GM21576 (cell line): ENCODE data around the gene JAKMIP3.

Source experiments
- ATAC-seq: cut with Tn5 transposase; IDR thresholded peaks from one replicate; pipeline ENCODE4 v1.9.1; 2021; ENCODE audit warnings: mild to moderate bottlenecking, moderate library complexity; ENCODE audit not compliant: unreplicated experiment

JAKMIP3 gene

DNA sequence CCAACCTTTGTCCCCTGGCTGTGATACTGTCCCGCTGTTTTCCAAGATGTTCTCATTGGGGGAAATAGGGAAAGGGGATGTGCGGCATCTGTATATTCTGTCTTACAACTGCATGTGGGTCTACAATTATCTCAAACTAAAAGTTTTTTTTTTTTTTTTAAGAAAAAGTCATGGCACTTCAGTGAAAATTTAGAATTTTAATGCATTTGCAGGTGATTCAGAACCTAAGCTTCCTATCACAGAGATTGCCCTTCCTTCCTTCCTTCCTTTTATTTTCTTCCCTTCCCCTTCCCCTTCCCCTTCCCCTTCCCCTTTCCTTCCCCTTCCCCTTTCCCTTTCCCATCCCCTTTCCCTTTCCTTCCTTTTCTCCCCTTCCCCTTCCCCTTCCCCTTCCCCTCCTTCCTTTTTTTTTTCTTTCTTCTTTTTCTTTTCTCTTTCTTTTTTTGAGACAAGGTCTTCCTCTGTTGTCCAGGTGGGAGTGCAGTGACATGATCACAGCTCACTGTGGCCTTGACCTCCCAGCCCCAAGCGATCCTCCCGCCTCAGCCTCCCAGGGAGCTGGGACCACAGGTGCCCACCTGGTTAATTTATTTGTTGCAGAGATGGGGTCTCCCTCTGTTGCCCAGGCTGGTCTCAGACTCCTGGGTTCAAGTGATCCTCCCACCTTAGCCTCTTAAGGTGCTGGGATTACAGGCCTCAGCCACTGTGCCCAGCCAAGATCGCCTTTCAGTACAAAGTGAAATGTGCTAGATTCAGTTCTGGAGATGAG lies 32.0 kb downstream of the JAKMIP3 start:
- ATAC-seq: no peak

DNA sequence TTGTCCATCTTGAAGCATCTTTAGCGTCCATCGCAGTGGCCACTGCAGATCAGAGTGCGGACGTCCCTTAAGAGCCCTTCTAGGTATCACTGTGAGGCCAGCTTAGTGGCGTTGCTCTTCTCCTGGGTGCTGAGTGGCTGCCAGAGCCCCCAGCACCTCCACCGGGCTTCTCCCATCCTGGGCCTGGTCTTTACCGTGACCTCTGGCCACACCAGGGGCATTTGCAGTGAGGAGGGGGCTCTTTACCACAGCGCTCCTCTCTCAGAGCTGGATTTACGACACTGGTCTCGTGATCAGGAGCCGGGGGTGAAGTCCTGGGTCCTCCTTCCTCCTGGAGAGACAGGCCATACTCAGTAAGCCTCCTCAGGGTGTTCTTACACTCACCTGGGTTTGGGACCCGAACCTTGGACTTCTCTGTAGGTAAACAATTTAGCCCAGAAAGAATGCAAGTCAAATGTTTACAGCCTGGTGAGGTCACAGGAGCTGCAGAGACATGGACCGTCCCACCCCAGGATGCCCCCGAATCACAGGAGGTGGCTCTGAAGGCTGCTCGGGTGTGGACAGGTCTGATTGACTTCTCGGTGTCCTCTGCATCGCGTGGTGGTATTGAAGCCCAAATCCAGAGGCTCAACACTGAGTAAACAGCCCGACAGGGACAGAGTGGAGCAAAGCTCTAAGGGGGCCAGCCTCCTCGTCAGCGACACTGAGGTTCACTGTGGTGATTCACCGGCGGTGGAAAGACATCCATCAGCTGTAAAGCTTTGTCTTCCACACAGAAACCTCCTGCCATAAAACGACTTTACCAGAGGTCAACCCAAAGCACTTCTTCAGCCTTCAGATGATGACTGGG lies 33.0 kb downstream of the JAKMIP3 start:
- ATAC-seq: no peak

DNA sequence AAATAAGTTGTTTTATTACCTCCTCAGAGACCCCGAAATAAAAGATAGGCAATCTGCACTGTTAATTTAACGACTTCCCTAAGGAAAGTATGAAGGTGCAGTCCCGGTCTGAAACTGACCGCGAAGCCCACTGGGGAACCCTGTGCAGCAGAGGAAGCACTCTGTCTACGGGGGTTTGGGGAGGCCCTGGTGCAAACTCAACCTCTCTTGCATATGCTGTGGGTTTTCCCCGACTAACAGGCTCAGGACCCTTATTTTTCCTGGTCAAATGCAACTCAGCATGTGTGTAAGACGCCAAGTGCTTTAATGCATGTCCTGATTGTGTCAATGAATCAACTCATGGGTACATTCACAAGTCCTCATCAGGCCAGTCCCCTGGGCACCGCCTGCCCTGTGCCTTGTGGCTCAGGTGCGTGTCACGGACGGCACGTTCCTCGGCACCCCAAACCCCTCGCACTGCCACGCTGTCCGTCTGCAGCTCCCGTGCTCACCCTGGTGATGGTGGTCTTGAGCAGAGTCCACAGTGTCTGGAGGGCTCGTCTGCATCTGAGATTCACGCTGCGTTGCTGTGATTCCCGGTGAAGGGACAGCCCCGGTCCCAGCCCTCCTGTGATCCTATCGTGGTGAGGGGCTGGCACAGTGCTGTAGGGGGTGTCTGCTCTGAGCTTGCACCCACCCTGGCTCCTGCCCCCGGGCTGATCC lies 33.8 kb downstream of the JAKMIP3 start:
- no peak for ATAC-seq

DNA sequence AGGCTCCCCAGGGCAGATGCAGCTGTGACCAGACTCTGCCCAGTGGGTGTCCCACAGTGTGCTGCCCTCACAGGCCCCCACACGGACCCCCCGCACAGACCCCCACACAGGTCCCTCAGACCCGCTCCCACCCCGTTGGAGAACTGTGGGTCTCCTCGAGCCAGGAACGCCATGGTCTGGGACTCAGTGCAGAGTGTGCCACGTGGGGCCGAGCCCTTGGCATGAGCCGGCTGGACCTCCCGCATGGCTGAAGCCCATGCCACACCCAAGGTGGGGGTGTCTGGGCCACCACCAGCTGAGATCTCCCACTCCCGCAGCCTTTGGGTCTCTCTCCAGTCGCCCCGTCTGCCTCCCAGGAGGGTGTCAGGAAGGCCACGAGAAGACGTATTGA lies 34.3 kb downstream of the JAKMIP3 start:
- ATAC-seq: no peak

DNA sequence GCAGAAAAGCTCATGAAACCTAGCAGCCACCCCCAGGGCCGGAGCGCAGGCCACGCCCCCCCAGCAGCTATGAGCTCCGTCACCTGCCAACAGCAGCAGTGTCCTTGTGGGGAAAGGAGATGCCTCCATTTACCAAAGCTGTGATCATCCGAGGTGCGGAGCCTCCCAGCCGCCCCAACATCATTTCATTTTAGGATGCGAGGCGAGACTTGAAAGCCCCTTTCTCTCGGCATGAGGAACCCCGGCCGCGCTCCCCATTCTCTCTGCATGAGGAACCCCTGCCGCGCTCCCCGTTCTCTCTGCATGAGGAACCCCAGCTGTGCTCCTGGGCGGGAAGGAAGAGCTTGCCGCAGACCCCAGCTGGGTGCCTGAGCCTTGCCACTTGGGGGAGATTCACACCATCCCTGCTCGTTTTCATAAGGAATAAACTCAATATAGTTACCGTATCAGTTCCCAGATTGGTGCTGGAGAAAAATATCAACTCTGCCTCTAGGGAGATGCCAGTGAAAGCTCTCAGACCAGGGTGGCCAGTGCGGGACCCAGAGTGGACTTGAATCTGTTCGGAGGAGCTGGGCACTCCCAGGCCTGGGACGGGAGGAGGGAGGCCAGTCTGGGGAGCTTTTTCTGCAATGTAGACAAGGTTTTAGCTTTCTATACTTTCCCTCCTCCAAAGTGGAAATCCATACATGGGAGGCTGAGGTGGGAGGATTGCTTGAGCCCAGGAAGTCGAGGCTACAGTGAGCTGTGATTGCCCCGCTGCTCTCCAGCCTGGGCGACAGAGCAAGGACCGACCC lies 35.0 kb downstream of the JAKMIP3 start:
- no peak for ATAC-seq

DNA sequence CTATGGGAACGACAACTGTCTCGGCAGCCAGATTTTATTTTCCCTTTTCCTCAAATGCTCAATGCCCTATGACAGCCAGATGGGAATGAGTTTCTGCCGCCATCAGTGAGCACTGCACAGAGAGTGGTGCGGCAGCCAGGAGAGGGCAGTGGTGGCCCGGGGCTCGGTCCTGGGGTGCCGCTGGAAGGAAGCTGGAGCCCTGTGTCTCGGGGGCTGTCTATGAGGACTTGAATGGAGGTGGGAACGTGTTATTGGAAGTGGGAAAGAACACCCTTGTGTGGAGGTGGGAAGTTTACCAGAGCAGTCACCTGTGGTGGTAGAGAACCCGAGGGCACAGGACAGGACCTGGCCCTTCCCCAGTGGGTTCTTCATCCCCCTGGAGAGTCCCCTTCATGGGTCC lies 35.8 kb downstream of the JAKMIP3 start:
- ATAC-seq: no peak

DNA sequence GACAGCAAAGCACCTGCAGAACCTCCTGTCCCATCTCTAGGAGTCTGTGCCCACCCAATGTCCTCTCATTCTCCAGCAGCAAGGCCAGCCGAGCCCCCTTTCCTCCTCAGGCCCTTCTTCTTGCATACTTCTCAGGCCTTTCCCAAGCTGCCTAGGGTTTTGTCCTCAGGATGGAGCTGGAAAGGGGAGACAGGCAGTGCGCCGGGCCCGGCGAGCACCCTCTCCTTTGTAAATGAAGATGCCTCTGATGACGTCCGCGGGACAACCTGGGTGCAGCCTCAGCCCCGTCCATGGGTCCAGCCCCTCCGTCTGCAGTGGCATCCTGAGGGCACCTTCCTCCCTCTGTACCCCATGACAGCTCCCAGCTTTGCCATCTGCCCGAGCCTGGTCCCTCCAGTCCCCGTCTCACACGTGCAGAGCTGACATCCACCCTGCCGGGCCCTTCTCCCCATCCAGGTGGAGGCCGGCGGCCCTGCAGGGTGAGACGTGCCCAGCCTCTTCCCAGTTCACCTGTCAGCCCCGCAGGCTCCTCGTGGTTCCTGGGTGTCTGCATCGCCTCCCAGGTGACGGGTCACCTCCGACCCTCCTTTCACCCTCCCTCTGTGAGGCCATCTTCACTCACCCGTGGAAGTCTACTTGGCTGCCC lies 36.4 kb downstream of the JAKMIP3 start:
- ATAC-seq: no peak

DNA sequence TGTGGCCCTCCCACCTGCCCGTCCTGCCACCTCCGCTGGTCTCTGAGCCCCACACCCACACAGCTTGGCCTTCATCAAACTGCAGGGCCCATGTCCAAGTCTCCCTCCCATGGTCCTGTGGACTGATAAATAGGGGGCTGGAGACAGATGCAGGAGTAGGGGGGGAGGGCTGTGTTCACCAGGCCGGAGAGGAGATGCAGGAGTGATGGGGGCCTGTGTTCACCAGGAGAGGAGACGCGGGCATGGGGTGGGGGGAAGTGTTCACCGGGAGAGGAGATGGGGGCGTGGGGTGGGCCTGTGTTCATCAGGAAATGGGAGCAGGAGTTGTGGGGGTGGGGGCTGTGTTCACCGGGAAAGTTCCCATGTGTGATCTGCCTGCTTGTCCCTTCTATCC lies 37.0 kb downstream of the JAKMIP3 start:
- ATAC-seq: no peak

DNA sequence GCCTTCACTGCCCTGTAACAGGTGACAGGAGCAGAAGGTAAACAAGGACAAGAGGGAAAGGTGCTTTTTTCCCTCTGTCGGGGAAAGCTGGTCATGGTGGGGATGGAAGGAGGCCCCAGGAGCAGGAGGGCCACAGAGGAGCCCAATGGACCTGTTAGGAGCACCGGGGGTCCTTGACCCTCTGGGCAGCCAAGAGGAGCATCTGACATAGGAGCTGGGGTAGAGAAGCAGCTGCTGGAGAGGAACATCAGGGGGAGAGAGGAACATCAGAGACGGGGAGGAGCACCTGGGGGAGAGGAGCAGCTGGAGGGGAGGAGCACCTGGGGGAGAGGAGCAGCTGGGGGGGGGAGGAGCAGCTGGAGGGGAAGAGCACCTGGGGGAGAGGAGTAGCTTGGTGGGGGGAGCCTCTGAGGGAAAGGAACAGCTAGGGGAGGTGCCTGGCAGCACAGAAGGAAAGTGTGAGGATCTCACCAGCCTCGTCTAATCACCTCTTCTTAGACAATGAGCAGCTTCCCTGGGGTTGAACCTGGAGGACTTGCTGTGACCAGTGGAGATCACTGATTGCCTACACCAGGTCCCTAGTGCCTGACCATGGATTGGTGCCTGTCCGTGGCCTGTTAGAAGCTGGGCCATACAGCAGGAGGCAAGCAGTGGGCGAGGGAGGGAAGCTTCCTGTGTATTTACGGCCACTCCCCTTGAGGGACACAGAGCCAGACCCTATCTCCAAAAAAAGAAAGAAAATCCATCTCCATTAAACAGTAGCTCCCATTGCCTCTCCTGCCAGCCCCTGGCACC lies 37.6 kb downstream of the JAKMIP3 start:
- no peak for ATAC-seq

DNA sequence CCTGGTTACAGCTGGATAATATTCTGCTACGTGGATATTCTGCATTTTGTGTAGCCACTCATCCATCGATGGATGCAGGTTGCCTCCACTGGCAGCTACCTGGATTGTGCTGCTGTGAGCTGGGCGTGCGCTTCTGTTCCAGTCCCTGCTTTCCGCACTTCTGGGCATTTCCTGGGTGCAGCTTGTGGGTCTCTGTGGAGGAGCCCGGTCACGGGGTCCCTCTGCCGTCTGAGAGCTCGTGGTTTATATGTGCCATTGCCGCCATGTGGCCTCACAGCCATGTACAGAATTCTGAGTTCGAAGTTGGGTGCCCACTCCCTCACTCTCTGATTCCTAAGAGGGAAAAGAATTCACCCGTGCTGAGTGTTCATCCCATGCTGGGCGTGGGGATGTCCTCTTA lies 38.3 kb downstream of the JAKMIP3 start:
- no peak for ATAC-seq

DNA sequence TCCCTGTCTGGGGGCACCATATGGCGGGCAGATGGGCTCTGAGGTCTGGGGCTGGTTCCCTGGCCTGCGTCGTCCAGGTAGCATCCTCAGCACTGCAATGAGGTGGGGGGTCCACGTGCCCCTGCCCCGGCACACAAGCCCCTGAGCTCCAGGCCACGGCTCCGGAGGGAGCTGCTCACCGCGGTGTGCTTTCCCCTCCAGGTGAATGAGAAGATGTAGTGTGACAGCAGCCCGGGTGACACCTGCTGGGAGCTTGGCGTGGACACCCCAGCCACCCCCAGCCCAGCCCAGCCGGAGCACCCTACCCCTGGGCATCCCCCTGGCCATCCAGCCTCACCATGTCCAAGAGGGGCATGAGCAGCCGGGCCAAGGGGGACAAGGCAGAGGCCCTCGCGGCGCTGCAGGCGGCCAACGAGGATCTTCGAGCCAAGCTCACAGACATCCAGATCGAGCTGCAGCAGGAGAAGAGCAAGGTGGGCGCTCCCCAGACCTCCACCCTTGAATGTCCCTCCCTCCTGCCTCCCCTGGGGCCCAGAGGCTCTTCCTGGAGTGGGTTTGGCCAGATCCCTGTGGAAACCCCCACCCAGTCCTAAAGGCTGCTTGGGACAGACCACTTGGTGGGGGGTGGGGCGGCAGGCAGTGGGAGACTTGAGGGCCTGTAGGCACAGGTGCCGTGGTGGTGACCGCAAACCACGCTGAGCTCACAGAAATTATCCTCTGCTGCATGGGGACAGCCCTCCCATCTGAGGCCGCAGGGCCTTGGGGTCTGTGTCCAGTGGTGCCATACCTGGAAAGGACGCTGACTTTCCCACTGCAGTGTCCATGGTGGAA lies 38.9 kb downstream of the JAKMIP3 start:
- no peak for ATAC-seq

DNA sequence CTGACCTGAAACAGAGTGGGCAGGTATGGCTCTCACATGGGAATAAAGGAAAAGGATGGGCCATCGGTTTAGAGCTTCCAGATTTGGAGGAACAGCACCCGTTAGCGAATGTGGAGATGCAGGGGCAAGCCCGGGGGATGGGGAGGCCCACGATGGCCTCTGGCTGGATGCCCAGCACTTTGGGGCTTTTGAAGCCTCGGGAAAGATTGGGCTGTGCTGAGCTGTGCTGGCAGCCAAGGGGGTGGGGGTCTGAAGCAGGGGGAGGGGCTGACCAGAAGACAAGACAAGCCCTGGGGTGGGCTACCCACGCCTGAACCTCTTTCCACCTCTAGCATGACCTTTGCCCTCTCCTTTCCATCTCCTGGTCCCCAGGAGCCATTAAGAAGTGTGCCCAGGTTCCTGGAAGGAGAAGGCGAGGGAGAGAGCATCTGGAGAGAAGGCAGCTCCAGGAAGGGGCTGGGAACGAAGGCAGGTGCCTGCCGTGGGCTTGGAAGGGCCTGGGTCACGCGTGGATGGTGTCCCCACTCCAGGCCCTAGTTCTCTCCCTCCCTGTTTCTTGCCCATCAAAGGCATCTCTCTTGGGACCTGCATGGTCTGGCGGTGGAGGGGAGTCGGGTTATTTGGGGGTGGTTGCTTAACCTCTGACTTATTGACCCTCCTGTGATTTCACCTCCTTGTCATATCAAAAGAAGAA lies 39.7 kb downstream of the JAKMIP3 start:
- no peak for ATAC-seq

DNA sequence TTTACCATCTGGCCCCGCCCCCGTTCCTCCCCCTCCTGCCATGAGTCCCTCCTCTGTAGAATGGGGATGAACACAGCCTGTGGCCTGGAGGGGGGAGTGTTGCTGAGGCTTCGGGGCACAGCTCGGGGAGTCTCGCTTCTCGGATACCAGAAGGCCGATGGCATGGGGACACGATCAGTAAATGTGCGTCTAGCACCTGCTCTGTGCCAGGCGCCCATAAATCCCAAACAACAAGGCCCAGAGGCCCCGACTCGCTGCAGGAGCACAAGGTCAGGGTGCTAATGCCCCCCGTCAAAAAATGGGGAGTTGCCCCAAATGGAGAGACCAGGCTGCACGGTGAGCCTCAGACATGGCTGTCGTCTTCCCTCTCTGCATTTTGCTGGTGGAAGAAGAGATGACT lies 40.7 kb downstream of the JAKMIP3 start:
- ATAC-seq: no peak

DNA sequence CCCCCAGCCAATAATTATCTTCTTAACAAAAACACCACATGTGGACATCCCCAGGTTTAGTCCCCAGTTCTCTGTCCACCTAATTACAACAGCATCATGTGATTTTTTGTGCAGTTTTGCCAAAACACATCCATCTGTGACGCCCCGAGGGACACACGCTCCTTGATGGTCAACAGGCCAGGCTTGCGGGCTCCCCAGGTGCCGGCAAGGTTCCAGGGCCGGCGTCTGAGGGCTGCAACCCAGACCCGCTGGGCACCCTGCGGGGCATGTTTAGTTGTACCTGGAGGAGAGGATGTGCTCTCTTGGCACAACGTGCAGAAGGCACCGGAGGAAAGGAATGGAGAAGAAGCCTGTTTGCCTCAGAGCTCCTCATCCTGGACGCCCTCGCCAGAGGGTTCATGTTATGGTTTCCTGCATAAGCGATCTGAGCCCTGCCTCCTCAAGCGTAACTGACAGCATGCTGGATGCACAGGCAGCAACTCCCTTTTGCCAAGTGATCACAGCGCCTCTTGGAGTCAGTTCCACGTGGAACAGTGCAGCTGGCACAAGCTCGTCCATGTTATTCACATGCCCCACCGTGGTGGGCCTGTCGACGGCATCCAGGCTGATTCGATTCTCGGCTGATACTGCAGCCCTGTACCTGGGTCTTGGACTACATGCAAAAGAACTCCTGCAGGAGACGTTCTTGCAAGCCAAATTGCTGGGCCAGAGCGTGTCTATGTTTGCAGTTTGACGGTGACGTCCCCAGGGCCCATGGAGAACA lies 41.6 kb downstream of the JAKMIP3 start:
- ATAC-seq: no peak

DNA sequence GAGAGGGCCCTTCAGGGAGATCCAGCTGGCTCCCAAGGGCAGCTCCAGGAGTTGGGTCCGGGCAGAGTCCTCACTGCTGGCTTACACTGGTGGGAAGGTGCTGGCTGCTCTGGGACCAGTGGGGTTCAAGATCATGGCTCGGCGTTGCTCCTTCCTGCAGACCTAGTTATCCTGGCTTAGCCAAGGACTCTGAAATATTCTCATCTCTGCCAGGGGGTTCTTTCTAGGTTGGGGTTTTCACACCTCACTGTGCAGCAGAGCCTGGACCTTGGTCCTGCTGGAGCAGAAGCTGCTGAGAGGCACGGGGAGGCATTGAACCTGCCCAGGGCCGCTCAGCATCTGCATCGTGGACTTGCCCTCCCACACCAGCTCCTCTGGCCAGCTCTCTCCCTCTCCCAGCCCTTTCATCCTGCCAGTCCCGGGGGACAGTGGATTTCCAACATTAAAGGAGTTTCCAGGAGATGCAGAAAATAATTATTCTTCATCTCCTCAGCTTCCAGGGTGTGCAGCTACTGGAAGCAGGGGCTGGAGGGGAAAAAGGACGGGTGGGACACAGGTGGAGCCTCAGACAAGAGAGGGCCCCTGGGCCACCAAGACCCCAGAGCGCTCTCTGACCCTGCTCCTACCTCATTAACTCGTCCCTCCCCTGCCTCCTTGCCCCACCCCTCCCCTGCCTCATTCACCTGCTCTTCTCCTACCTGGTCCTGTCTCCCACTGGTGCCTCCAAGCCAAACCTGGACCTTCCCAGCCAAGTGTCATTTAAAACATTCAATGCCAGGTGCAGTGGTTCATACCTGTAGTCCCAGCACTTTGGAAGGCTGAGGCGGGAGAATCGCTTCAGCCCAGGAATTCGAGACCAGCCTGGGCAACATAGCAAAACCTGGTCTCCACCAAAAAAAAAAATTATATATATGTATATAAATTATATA lies 42.5 kb downstream of the JAKMIP3 start:
- no peak for ATAC-seq

DNA sequence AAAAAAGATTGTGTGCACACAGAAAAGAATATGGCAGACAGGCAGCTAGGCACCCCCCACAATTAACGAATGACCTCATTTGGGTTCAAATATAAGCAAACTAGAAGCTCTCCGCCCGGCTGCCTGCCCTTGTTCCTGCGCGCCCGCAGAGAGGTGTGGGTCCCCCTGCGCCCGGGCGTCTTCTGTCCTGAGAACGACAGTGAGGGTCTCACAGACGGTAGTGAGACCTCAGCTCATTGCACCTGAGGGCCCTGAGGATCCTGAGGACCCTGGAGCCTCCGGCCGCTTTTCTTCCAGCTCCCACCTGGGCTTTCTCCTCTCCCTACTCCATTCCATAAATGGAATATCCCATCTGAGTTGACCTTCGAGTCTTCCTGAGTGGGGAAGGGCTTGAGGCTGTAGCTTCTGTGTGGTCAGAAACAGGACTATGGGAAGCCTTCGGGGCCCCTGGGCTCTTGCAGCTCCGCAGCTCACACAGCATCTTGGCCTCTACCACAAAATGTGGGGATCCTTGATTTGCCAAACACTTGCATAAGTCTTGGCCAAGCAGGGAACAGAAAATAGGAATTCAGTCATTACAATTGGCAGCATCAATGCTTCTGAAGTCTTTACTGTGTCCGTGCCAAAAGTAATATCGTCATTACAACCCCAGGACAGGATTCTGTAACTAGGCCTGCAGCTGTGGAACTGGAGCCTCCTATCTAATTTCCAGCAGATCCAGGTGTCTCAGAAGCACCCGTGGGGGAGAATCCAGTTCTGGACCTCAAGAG lies 43.8 kb downstream of the JAKMIP3 start:
- no peak for ATAC-seq
